ENCODE data around the gene CCDC137. TPM values are rescaled to one million over a fixed set of nuclear protein-coding genes. Genes with fewer than 3 reads are reported as not detected.
A peak's percentile ranks its signal among the peaks of the same experiment; 100 is the strongest.

The CCDC137 gene
- total RNA-seq, 1 donor from 2014 or later, result 32.1 TPM

DNA sequence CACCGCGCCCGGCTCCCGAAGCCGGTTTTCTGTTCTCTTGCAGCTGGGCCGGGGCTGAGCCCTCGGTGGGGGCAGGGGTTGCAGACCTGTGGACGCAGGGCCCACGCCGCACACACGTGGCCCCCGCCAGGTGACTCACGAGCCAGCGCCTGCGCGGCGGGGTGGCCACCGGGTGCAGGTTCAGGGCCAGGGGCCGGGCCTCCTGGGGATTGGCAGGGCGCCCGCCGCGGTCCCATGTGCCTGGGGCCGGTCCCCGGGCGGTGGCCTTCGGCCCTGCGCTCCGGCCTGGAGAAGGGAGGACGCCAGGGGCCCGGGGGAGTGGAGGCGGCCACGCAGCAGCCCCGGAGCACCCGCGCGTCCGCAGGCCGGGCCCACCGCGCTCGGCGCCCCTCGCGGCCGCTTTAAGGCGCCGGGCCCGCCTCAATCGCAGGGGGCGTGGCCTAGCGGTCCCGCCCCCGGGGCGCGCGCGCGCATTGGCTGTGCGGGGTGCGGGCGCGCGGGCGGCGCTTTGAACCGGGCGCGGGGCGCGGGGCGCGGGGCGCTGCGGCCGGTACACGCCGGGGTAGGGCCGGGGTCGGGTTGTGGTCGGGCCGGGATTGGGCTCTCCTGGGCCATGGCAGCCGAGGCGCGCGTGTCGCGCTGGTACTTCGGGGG, 45.4 kb downstream of the CCDC137 start, which contains the start of gene SLC25A10:
TSS of gene SLC25A10 (plus strand) at position 471 of the 654 bp plus-strand sequence. CDS start at position 614, 143 bp downstream.
- no peaks in the 10 kb centered on the region for H3K9me3 Mint-ChIP-seq
- TF ChIP-seq, protein P1, sequence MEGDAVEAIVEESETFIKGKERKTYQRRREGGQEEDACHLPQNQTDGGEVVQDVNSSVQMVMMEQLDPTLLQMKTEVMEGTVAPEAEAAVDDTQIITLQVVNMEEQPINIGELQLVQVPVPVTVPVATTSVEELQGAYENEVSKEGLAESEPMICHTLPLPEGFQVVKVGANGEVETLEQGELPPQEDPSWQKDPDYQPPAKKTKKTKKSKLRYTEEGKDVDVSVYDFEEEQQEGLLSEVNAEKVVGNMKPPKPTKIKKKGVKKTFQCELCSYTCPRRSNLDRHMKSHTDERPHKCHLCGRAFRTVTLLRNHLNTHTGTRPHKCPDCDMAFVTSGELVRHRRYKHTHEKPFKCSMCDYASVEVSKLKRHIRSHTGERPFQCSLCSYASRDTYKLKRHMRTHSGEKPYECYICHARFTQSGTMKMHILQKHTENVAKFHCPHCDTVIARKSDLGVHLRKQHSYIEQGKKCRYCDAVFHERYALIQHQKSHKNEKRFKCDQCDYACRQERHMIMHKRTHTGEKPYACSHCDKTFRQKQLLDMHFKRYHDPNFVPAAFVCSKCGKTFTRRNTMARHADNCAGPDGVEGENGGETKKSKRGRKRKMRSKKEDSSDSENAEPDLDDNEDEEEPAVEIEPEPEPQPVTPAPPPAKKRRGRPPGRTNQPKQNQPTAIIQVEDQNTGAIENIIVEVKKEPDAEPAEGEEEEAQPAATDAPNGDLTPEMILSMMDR (conservative IDR thresholded peaks at IDR 0.05), result peak; percentile 30
- DNase-seq (ENCODE audit: extremely low spot score, unreplicated experiment), result no peak
- H3K36me3 Mint-ChIP-seq, result no peaks in the 10 kb centered on the region
- H3K4me3 Mint-ChIP-seq, result peak within 1 kb of the TSS; percentile 94
- H3K27ac Mint-ChIP-seq, result peak within 1 kb of the TSS; percentile 95
- H3K4me1 Mint-ChIP-seq (ENCODE audit: unreplicated experiment), result peaks cover 8% of the 10 kb centered on the region
- H3K27me3 Mint-ChIP-seq, result peaks cover 8% of the 10 kb centered on the region

- peaks cover 8% of the 10 kb centered on the region for H3K4me1 Mint-ChIP-seq (ENCODE audit: unreplicated experiment)
- H3K27ac Mint-ChIP-seq, result peak overlapping the region; percentile 95
- peaks cover 8% of the 10 kb centered on the region for H3K27me3 Mint-ChIP-seq
- peak overlapping the region; percentile 94 for H3K4me3 Mint-ChIP-seq
- no peak for DNase-seq (ENCODE audit: extremely low spot score, unreplicated experiment)
- no peaks in the 10 kb centered on the region for H3K36me3 Mint-ChIP-seq
- TF ChIP-seq, protein P1 (conservative IDR thresholded peaks at IDR 0.05), result peak; percentile 27
- H3K9me3 Mint-ChIP-seq, result no peaks in the 10 kb centered on the region
Measured at GRCh38 chr17:81712468-81713003, 46.0 kb downstream of the CCDC137 start.

DNA sequence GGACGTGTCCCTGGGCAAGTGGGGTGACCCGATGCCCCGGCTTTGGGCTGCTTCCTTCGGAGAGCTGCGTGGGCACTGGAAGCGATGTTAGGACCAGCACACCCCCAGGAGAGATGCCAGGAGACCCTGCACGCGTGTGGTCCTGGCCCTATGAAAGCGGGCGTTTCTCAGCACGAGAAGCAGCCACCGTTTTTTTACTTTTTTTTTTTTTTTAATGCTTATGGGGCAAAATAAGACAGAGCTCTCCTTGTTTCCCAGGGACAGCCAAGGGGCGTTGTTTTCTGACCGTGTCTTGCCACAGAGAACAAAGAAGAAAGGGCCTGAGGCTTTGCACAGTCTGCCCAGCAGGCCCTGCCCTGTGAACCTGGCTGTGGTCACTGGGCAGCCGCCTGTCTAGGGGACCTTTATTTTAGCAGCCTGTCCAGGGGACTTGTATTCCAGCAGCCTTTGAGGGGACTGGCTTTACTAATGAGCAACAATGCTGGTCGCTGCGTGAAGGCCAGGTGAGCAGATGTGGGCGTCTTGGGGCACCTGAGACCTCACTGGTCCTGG, 46.5 kb downstream of the CCDC137 start:
- H3K9me3 Mint-ChIP-seq, result no peaks in the 10 kb centered on the region
- peaks cover 8% of the 10 kb centered on the region for H3K4me1 Mint-ChIP-seq (ENCODE audit: unreplicated experiment)
- TF ChIP-seq, protein P1 (conservative IDR thresholded peaks at IDR 0.05), result no peak
- H3K27ac Mint-ChIP-seq, result peak overlapping the region; percentile 95
- peak overlapping the region; percentile 94 for H3K4me3 Mint-ChIP-seq
- no peak for DNase-seq (ENCODE audit: extremely low spot score, unreplicated experiment)
- no peaks in the 10 kb centered on the region for H3K36me3 Mint-ChIP-seq
- H3K27me3 Mint-ChIP-seq, result peaks cover 8% of the 10 kb centered on the region

GRCh38 chr17:81713556-81714411, 47.2 kb downstream of the CCDC137 start:
- peak overlapping the region; percentile 95 for H3K27ac Mint-ChIP-seq

More at GRCh38 chr17:81713556-81714411, 47.2 kb downstream of the CCDC137 start:
- no peaks in the 10 kb centered on the region for H3K36me3 Mint-ChIP-seq
- TF ChIP-seq, protein P1 (conservative IDR thresholded peaks at IDR 0.05), result no peak
- peak overlapping the region; percentile 94 for H3K4me3 Mint-ChIP-seq
- no peak for DNase-seq (ENCODE audit: extremely low spot score, unreplicated experiment)
- H3K9me3 Mint-ChIP-seq, result no peaks in the 10 kb centered on the region
- H3K27me3 Mint-ChIP-seq, result peaks cover 8% of the 10 kb centered on the region
- H3K4me1 Mint-ChIP-seq (ENCODE audit: unreplicated experiment), result peaks cover 8% of the 10 kb centered on the region

Data from type B pancreatic cell (in vitro differentiated cells).